Measurements from ENCODE around the gene VWCE.

DNA sequence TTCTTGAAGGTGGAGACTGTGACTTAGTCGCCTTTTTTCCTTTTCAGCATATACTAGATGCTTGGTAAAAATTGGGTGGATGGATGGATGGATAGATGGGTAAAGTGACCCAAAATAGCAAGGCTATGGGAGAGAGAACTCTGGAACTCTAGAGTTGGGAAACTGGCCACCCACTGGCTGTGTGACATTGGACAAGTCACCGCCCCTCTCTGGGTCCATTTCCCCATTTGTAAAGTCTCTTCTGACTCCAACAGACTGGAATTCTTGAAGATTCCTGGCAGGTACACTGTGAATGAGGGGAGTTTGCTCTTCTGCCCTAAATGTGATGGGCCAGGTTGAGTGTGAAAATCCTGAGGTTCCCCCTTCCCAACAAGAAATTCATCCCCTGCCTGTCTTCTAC, 45.9 kb upstream of the VWCE start:
- TF ChIP-seq, protein P1, sequence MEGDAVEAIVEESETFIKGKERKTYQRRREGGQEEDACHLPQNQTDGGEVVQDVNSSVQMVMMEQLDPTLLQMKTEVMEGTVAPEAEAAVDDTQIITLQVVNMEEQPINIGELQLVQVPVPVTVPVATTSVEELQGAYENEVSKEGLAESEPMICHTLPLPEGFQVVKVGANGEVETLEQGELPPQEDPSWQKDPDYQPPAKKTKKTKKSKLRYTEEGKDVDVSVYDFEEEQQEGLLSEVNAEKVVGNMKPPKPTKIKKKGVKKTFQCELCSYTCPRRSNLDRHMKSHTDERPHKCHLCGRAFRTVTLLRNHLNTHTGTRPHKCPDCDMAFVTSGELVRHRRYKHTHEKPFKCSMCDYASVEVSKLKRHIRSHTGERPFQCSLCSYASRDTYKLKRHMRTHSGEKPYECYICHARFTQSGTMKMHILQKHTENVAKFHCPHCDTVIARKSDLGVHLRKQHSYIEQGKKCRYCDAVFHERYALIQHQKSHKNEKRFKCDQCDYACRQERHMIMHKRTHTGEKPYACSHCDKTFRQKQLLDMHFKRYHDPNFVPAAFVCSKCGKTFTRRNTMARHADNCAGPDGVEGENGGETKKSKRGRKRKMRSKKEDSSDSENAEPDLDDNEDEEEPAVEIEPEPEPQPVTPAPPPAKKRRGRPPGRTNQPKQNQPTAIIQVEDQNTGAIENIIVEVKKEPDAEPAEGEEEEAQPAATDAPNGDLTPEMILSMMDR (IDR thresholded peaks at IDR 0.05) = no peak
- TF ChIP-seq POLR2A (IDR thresholded peaks at IDR 0.05) = no peak
